ENCODE measurements around the gene SLN. TPM values are rescaled to one million over a fixed set of nuclear protein-coding genes. Genes with fewer than 3 reads are reported as not detected.

SLN gene
- total and polyA plus RNA-seq, 2 experiments from 2014 or later = not detected

- Histone ChIP-seq H3K79me2 (ENCODE audit: insufficient read depth) (no peaks in the 10 kb centered on the region), H3K27ac (no peak overlapping the region), H3K9me3 (ENCODE audit: low read depth) (no peaks in the 10 kb centered on the region), H3K36me3 (ENCODE audit: low read depth) (no peaks in the 10 kb centered on the region), H3K4me1 (ENCODE audit: insufficient read depth) (no peaks in the 10 kb centered on the region), H4K20me1 (ENCODE audit: insufficient read depth) (no peaks in the 10 kb centered on the region), H3K4me2 (ENCODE audit: unreplicated experiment) (no peak overlapping the region), H3K4me3 (no peak overlapping the region), H3K27me3 (replicated peaks; ENCODE audit: insufficient read depth) (peaks cover 4% of the 10 kb centered on the region; the same call in 1 of the 2 replicates), H3K9ac (no peak overlapping the region), H3F3A (ENCODE audit: insufficient read depth) (no peaks in the 10 kb centered on the region), H2AFZ (no peak overlapping the region), H3K9me2 (ENCODE audit: insufficient read depth) (no peaks in the 10 kb centered on the region)
- TF ChIP-seq EZH2phosphoT487 (IDR thresholded peaks at IDR 0.05; ENCODE audit: insufficient read depth, low read depth) (no peak), EZH2 (IDR thresholded peaks at IDR 0.05; ENCODE audit: insufficient read depth, poor library complexity, severe bottlenecking) (no peak)
- WGBS, 2 experiments (ENCODE audit: low coverage in 1 of 2, low lambda C conversion rate in 2 of 2, missing lambda C conversion rate in 2 of 2) = 55 to 63% methylated on average over 4 of the region's 4 CpGs
- in situ Hi-C loops (cut with MboI) = no loop called here
- no peak for DNase-seq
These were observed 41.8 kb downstream of the SLN start for GRCh38 chr11:107669893-107670601.

GRCh38 chr11:107669191-107669740 is 42.6 kb downstream of the SLN start:
- WGBS, 2 experiments (ENCODE audit: low coverage in 1 of 2, low lambda C conversion rate in 2 of 2, missing lambda C conversion rate in 2 of 2) = 66 to 74% methylated on average over 11 of the region's 11 CpGs
- Histone ChIP-seq H3K4me1 (ENCODE audit: insufficient read depth) (no peaks in the 10 kb centered on the region), H2AFZ (no peak overlapping the region), H3K36me3 (ENCODE audit: low read depth) (no peaks in the 10 kb centered on the region), H3K4me2 (ENCODE audit: unreplicated experiment) (no peak overlapping the region), H3K79me2 (ENCODE audit: insufficient read depth) (no peaks in the 10 kb centered on the region), H3K9me3 (ENCODE audit: low read depth) (no peaks in the 10 kb centered on the region), H3K9me2 (ENCODE audit: insufficient read depth) (no peaks in the 10 kb centered on the region), H3F3A (ENCODE audit: insufficient read depth) (no peaks in the 10 kb centered on the region), H3K9ac (no peak overlapping the region), H3K27me3 (replicated peaks; ENCODE audit: insufficient read depth) (peaks cover 4% of the 10 kb centered on the region; the same call in 1 of the 2 replicates), H4K20me1 (ENCODE audit: insufficient read depth) (no peaks in the 10 kb centered on the region), H3K4me3 (no peak overlapping the region), H3K27ac (no peak overlapping the region)
- TF ChIP-seq EZH2phosphoT487 (IDR thresholded peaks at IDR 0.05; ENCODE audit: insufficient read depth, low read depth) = no peak
- no peak for TF ChIP-seq EZH2 (IDR thresholded peaks at IDR 0.05; ENCODE audit: insufficient read depth, poor library complexity, severe bottlenecking)
- no peak for DNase-seq
- in situ Hi-C loops (cut with MboI) = no loop called here

- in situ Hi-C loops (cut with MboI) = no loop called here
- 43 to 46% methylated on average over 8 of the region's 8 CpGs for WGBS, 2 experiments (ENCODE audit: low coverage in 1 of 2, low lambda C conversion rate in 2 of 2, missing lambda C conversion rate in 2 of 2)
- Histone ChIP-seq H4K20me1 (ENCODE audit: insufficient read depth) (no peaks in the 10 kb centered on the region), H3K9me2 (ENCODE audit: insufficient read depth) (no peaks in the 10 kb centered on the region), H3K79me2 (ENCODE audit: insufficient read depth) (no peaks in the 10 kb centered on the region), H3K4me1 (ENCODE audit: insufficient read depth) (no peaks in the 10 kb centered on the region), H3K4me2 (ENCODE audit: unreplicated experiment) (no peak overlapping the region), H2AFZ (no peak overlapping the region), H3K36me3 (ENCODE audit: low read depth) (no peaks in the 10 kb centered on the region), H3K9me3 (ENCODE audit: low read depth) (no peaks in the 10 kb centered on the region), H3K27me3 (replicated peaks; ENCODE audit: insufficient read depth) (peaks cover 4% of the 10 kb centered on the region; the same call in 1 of the 2 replicates), H3K27ac (no peak overlapping the region), H3F3A (ENCODE audit: insufficient read depth) (no peaks in the 10 kb centered on the region), H3K4me3 (no peak overlapping the region), H3K9ac (no peak overlapping the region)
- DNase-seq = no peak
- TF ChIP-seq EZH2 (IDR thresholded peaks at IDR 0.05; ENCODE audit: insufficient read depth, poor library complexity, severe bottlenecking) (no peak), EZH2phosphoT487 (IDR thresholded peaks at IDR 0.05; ENCODE audit: insufficient read depth, low read depth) (no peak)
These were observed 44.8 kb downstream of the SLN start for GRCh38 chr11:107666911-107667613.

GRCh38 chr11:107665018-107665417 is 46.8 kb downstream of the SLN start:
- DNase-seq = no peak
- Histone ChIP-seq H3K4me3 (no peak overlapping the region), H3K9me3 (ENCODE audit: low read depth) (no peaks in the 10 kb centered on the region), H3K4me1 (ENCODE audit: insufficient read depth) (no peaks in the 10 kb centered on the region), H3K9me2 (ENCODE audit: insufficient read depth) (no peaks in the 10 kb centered on the region), H3K4me2 (ENCODE audit: unreplicated experiment) (no peak overlapping the region), H2AFZ (no peak overlapping the region), H3F3A (ENCODE audit: insufficient read depth) (no peaks in the 10 kb centered on the region), H3K9ac (no peak overlapping the region), H4K20me1 (ENCODE audit: insufficient read depth) (no peaks in the 10 kb centered on the region), H3K36me3 (ENCODE audit: low read depth) (no peaks in the 10 kb centered on the region), H3K27ac (no peak overlapping the region), H3K27me3 (replicated peaks; ENCODE audit: insufficient read depth) (peaks cover 12% of the 10 kb centered on the region), H3K79me2 (ENCODE audit: insufficient read depth) (no peaks in the 10 kb centered on the region)
- in situ Hi-C loops (cut with MboI) = no loop called here
- TF ChIP-seq EZH2 (IDR thresholded peaks at IDR 0.05; ENCODE audit: insufficient read depth, poor library complexity, severe bottlenecking) = no peak
- TF ChIP-seq EZH2phosphoT487 (IDR thresholded peaks at IDR 0.05; ENCODE audit: insufficient read depth, low read depth) = no peak
- WGBS, 2 experiments (ENCODE audit: low coverage in 1 of 2, low lambda C conversion rate in 2 of 2, missing lambda C conversion rate in 2 of 2) = 63 to 66% methylated on average over 10 of the region's 10 CpGs
